ENCODE data around the gene POLR2I.
A peak's percentile ranks its signal among the peaks of the same experiment; 100 is the strongest.
"Not testable (repeated sequence)": the region's sequence is repeated elsewhere in the genome, so short reads cannot be mapped to it uniquely, and the experiment has no call there.

POLR2I gene

GRCh38 chr19:36100476-36100875, 14.2 kb downstream of the POLR2I start:
- peak; percentile 21 for DNase-seq (ENCODE audit: low spot score)

- peak; percentile 22 for DNase-seq (ENCODE audit: low spot score)
These were observed 15.4 kb downstream of the POLR2I start for GRCh38 chr19:36099166-36099785.

- no peak for DNase-seq (ENCODE audit: low spot score)
These were observed 17.6 kb downstream of the POLR2I start for GRCh38 chr19:36097036-36097435.

- DNase-seq (ENCODE audit: low spot score), result peak; percentile 30
These were observed 21.0 kb downstream of the POLR2I start for GRCh38 chr19:36093687-36094086.

- peak; percentile 21 for DNase-seq (ENCODE audit: low spot score)
These were observed 21.5 kb downstream of the POLR2I start for GRCh38 chr19:36093146-36093662.

- DNase-seq (ENCODE audit: low spot score), result no peak
These were observed 22.1 kb downstream of the POLR2I start for GRCh38 chr19:36092566-36092965.

GRCh38 chr19:36090910-36091695, 23.6 kb downstream of the POLR2I start:
- DNase-seq (ENCODE audit: low spot score), result no peak

GRCh38 chr19:36089847-36090246, 24.8 kb downstream of the POLR2I start:
- DNase-seq (ENCODE audit: low spot score), result no peak

GRCh38 chr19:36086326-36086725, 28.3 kb downstream of the POLR2I start:
- DNase-seq (ENCODE audit: low spot score), result no peak

- DNase-seq (ENCODE audit: low spot score), result no peak
These were observed 30.3 kb downstream of the POLR2I start for GRCh38 chr19:36084231-36085009.

GRCh38 chr19:36082916-36083315, 31.8 kb downstream of the POLR2I start:
- no peak for DNase-seq (ENCODE audit: low spot score)

- DNase-seq (ENCODE audit: low spot score), result no peak
These were observed 32.8 kb downstream of the POLR2I start for GRCh38 chr19:36081894-36082293.

- DNase-seq (ENCODE audit: low spot score), result no peak
These were observed 33.3 kb downstream of the POLR2I start for GRCh38 chr19:36081385-36081784.

- no peak for DNase-seq (ENCODE audit: low spot score)
These were observed 35.2 kb downstream of the POLR2I start for GRCh38 chr19:36079389-36079945.

GRCh38 chr19:36073121-36073876, 41.4 kb downstream of the POLR2I start:
- DNase-seq (ENCODE audit: low spot score), result no peak

GRCh38 chr19:36072081-36072480, 42.6 kb downstream of the POLR2I start:
- no peak for DNase-seq (ENCODE audit: low spot score)

- not testable (repeated sequence) for DNase-seq (ENCODE audit: low spot score)
These were observed 45.7 kb downstream of the POLR2I start for GRCh38 chr19:36068810-36069499.

GRCh38 chr19:36067681-36068080, 47.0 kb downstream of the POLR2I start:
- DNase-seq (ENCODE audit: low spot score), result no peak

GRCh38 chr19:36064826-36065225, 49.8 kb downstream of the POLR2I start:
- DNase-seq (ENCODE audit: low spot score), result no peak
